H1 (cell line): ENCODE data around the gene TIAM2. TPM values are rescaled to one million over a fixed set of nuclear protein-coding genes. Genes with fewer than 3 reads are reported as not detected.

Source experiments
- CTCF ChIA-PET: fragments of 300-600 bp; sonication (Branson Sonifier 250); formaldehyde crosslinking; loops from one replicate; lab custom pipeline; 2021; ENCODE audit not compliant: partially characterized antibody; lab: Charles Lee
- POLR2A ChIA-PET: fragments of 300-600 bp; sonication (Branson Sonifier 250); formaldehyde crosslinking; loops from one replicate; lab custom pipeline; 2021; ENCODE audit warnings: inconsistent platforms; ENCODE audit not compliant: partially characterized antibody; lab: Charles Lee
- DNase-seq, 2 experiments: peaks; one replicate each; pipeline versions ENCODE4 v3.0.0 to v3.0.0-alpha.2; 2010 to 2022; ENCODE audit warnings: low spot score in 2 of 2, low read depth in 1 of 2, mixed read lengths in 1 of 2
- FAIRE-seq: peaks from 2 replicates; lab custom pipeline; 2011; peaks lifted over from hg19 to GRCh38; lab: Jason Lieb, UNC
- H2AFZ ChIP-seq: 2 replicates; pipeline ENCODE4 v1.8.1; 2012; ENCODE audit warnings: low read length, inconsistent platforms
- H2AK5ac ChIP-seq: 2 replicates; pipeline ENCODE4 v1.6.1; 2013; ENCODE audit warnings: low read depth, low read length
- H2BK120ac ChIP-seq: replicated peaks from 2 replicates; pipeline ENCODE3; 2013; ENCODE audit warnings: low read depth, low read length, inconsistent platforms
- H2BK12ac ChIP-seq: 2 replicates; pipeline ENCODE4 v1.6.1; 2013; ENCODE audit warnings: low read depth, low read length
- H2BK15ac ChIP-seq: 2 replicates; pipeline ENCODE4 v1.6.1; 2013; ENCODE audit warnings: low read length
- H2BK20ac ChIP-seq: 2 replicates; pipeline ENCODE4 v1.6.1; 2013; ENCODE audit warnings: low read length
- H2BK5ac ChIP-seq: 2 replicates; pipeline ENCODE4 v1.6.1; 2013; ENCODE audit warnings: low read depth, low read length
- H3K14ac ChIP-seq: 2 replicates; pipeline ENCODE4 v1.6.1; 2013; ENCODE audit warnings: inconsistent platforms; ENCODE audit not compliant: insufficient read length
- H3K18ac ChIP-seq: 2 replicates; pipeline ENCODE4 v1.6.1; 2013; ENCODE audit warnings: low read length; ENCODE audit errors: extremely low read depth
- H3K23ac ChIP-seq: 2 replicates; pipeline ENCODE4 v1.6.1; 2013; ENCODE audit warnings: inconsistent platforms; ENCODE audit not compliant: insufficient read length
- H3K23me2 ChIP-seq: 2 replicates; pipeline ENCODE4 v1.6.1; 2013; ENCODE audit warnings: low read depth, low read length
- H3K27ac ChIP-seq: 2 replicates; pipeline ENCODE4 v1.6.1; 2011; ENCODE audit warnings: low read depth, low read length, inconsistent platforms
- H3K27me3 ChIP-seq, 4 experiments: replicated peaks in 1 of 4; 1 replicate in 1 of 4; 2 replicates in 3 of 4; pipeline versions ENCODE4 v1.6.1 to v1.8.1; 2011 to 2013; ENCODE audit warnings: low read length in 3 of 4, mild to moderate bottlenecking in 3 of 4, inconsistent platforms in 2 of 4, mixed read lengths in 2 of 4, moderate library complexity in 1 of 4; ENCODE audit not compliant: control insufficient read depth in 3 of 4, insufficient read depth in 3 of 4; ENCODE audit errors: extremely low read depth in 1 of 4
- H3K36me3 ChIP-seq, 4 experiments: 2 replicates each; pipeline versions ENCODE4 v1.6.1 to v1.8.1; 2011 to 2013; ENCODE audit warnings: mild to moderate bottlenecking in 4 of 4, low read length in 3 of 4, moderate library complexity in 2 of 4, control low read depth in 1 of 4, inconsistent platforms in 1 of 4; ENCODE audit not compliant: insufficient read depth in 4 of 4, control insufficient read depth in 2 of 4
- H3K4ac ChIP-seq: replicated peaks from 2 replicates; pipeline ENCODE3; 2013; ENCODE audit warnings: low read length, low read depth, mixed read lengths, inconsistent platforms; ENCODE audit not compliant: insufficient read length
- H3K4me1 ChIP-seq, 4 experiments: replicated peaks in 1 of 4; 1 replicate in 1 of 4; 2 replicates in 3 of 4; pipeline versions ENCODE4 v1.6.1 to v1.8.1; 2011 to 2013; ENCODE audit warnings: low read length in 3 of 4, inconsistent platforms in 2 of 4, mixed read lengths in 1 of 4; ENCODE audit not compliant: insufficient read depth in 4 of 4, control insufficient read depth in 3 of 4
- H3K4me2 ChIP-seq, 2 experiments: 2 replicates each; pipeline versions ENCODE4 v1.6.1 to v1.8.1; 2011 to 2013; ENCODE audit warnings: low read depth in 2 of 2, low read length in 2 of 2, control low read depth in 1 of 2, inconsistent platforms in 1 of 2, mild to moderate bottlenecking in 1 of 2; ENCODE audit not compliant: insufficient read depth in 1 of 2
- H3K4me3 ChIP-seq, 4 experiments: fragments of 200-600, 300-600 bp in 1 of 4; sonication (generic), shearing (Covaris generic), sonication (Bioruptor Twin) in 1 of 4; 2 replicates each; pipeline versions ENCODE4 v1.5.1 to v1.8.1; 2011 to 2016; ENCODE audit warnings: low read length in 4 of 4, low read depth in 3 of 4, control low read depth in 2 of 4, inconsistent platforms in 2 of 4, mild to moderate bottlenecking in 2 of 4, mixed read lengths in 1 of 4, moderate library complexity in 1 of 4; ENCODE audit not compliant: insufficient read depth in 2 of 4; ENCODE audit errors: extremely low read depth in 1 of 4
- H3K56ac ChIP-seq: replicated peaks from 2 replicates; pipeline ENCODE3; 2013; ENCODE audit warnings: low read depth, mild to moderate bottlenecking, mixed read lengths, low read length, inconsistent platforms; ENCODE audit not compliant: insufficient read length
- H3K79me1 ChIP-seq: 2 replicates; pipeline ENCODE4 v1.6.1; 2013; ENCODE audit warnings: low read depth, low read length, control low read depth
- H3K79me2 ChIP-seq, 2 experiments: 2 replicates each; pipeline versions ENCODE4 v1.6.1 to v1.8.1; 2012 to 2013; ENCODE audit warnings: low read length in 2 of 2, mild to moderate bottlenecking in 2 of 2, inconsistent platforms in 1 of 2; ENCODE audit not compliant: insufficient read depth in 2 of 2, control insufficient read depth in 1 of 2
- H3K9ac ChIP-seq, 4 experiments: replicated peaks in 1 of 4; 1 replicate in 1 of 4; 2 replicates in 3 of 4; pipeline versions ENCODE4 v1.6.1 to v1.8.1; 2011 to 2013; ENCODE audit warnings: low read depth in 3 of 4, low read length in 3 of 4, control low read depth in 2 of 4, mild to moderate bottlenecking in 2 of 4, moderate library complexity in 2 of 4, inconsistent platforms in 1 of 4; ENCODE audit errors: extremely low read depth in 1 of 4
- H3K9me3 ChIP-seq, 2 experiments: 2 replicates each; pipeline versions ENCODE4 v1.6.1 to v1.8.1; 2012 to 2013; ENCODE audit warnings: mild to moderate bottlenecking in 2 of 2, moderate library complexity in 2 of 2, control low read depth in 1 of 2, inconsistent platforms in 1 of 2, low read depth in 1 of 2, low read length in 1 of 2, mixed read lengths in 1 of 2; ENCODE audit not compliant: insufficient read depth in 2 of 2
- H4K20me1 ChIP-seq, 2 experiments: replicated peaks in 1 of 2; 2 replicates each; pipeline versions ENCODE3 to v1.8.1; 2011 to 2013; ENCODE audit warnings: inconsistent platforms in 2 of 2, low read length in 2 of 2, mild to moderate bottlenecking in 1 of 2; ENCODE audit not compliant: insufficient read depth in 2 of 2, control insufficient read depth in 1 of 2
- H4K5ac ChIP-seq: 2 replicates; pipeline ENCODE4 v1.6.1; 2013; ENCODE audit warnings: low read length, low read depth, mixed read lengths, inconsistent platforms; ENCODE audit not compliant: insufficient read length
- H4K8ac ChIP-seq: 2 replicates; pipeline ENCODE4 v1.8.0; 2013; ENCODE audit warnings: mild to moderate bottlenecking, moderate library complexity, low read length, inconsistent platforms; ENCODE audit not compliant: insufficient read depth; ENCODE audit errors: extremely low read depth
- H4K91ac ChIP-seq: replicated peaks from 2 replicates; pipeline ENCODE3; 2013; ENCODE audit warnings: low read length, mixed read lengths, inconsistent platforms; ENCODE audit not compliant: insufficient read length
- GTF2F1 ChIP-seq: IDR thresholded peaks from 2 replicates; pipeline ENCODE4 v1.6.1; 2012; ENCODE audit warnings: low read depth, low read length, improper control_type of control experiment, borderline replicate concordance
- JUND ChIP-seq: IDR thresholded peaks from 2 replicates; pipeline ENCODE4 v1.6.1; 2011; ENCODE audit warnings: mild to moderate bottlenecking, improper control_type of control experiment, low read length
- WGBS, 2 experiments: shearing (Covaris generic) in 1 of 2; methylation state at CpG; one replicate each; pipeline versions ENCODE4 v1.1.6 to v1.1.7; 2013 to 2015; ENCODE audit warnings: low lambda C conversion rate in 2 of 2, mixed read lengths in 2 of 2, inconsistent platforms in 1 of 2, low coverage in 1 of 2, missing lambda C conversion rate in 1 of 2; ENCODE audit not compliant: insufficient replicate concordance in 2 of 2, insufficient coverage in 1 of 2, insufficient read length in 1 of 2; ENCODE audit errors: extremely low coverage in 1 of 2, missing lambda C conversion rate in 1 of 2; 5-methylcytosine and 5-hydroxymethylcytosine counted together
- polyA plus RNA-seq, 7 experiments: library from polyadenylated mRNA; depleted of rRNA in 3 of 7; stranded (reverse) in 5 of 7; unstranded in 2 of 7; fragments of >200 nt in 5 of 7; fragments of 200-250 nt in 2 of 7; gene quantifications; 1 replicate in 5 of 7; 2 replicates in 1 of 7; 4 replicates in 1 of 7; pipeline versions ENCODE4 v1.2.1 to v1.2.3, GENCODE V29; 2011 to 2013; ENCODE audit warnings: missing spikeins in 2 of 7, mixed read lengths in 2 of 7
- total RNA-seq: library from RNA; stranded (reverse); fragmentation: NEBNext Ultra II Directional; extraction: Animal tissue kit (Norgen Biotek cat#: 25700); gene quantifications from 2 replicates; pipeline ENCODE4 v1.2.1, GENCODE V29; 2021

TIAM2 gene
- total and polyA plus RNA-seq, 2 of the 8 experiments (the other 6 are each of a cell fraction or from before 2014, with no cell fraction given), result 7.4 to 23.9 TPM

DNA sequence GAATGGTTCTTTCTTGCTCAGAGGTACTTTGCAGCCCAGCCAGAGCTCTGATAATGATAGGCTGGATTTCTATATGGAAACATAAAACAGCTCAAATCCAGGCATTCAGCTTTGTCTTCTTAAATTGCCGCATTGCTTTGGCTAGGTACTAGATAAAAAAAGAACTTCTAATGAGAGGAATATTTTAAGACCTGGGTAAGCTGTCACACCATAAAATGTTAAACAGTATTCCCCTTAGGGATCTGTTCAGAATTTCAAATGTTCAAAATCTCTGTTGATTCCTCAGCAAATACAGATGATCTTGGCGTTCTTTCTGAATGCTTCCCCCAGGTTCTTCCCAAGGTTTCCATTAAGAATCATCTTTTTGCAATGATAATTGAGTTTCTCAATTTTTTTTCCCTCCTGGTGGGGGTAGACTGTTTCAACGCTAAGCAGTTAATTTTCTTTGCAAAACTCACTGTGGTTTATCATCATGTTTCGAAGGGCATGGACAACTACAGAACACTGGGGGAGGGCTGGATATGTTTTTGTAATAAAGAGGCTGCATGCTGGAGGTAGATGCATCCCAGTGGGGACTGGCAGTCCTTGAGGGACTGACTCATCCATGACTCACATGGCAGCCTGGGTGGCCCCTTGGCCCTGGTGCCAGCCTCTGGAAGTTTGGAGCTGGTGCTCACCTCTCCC, 31.0 kb downstream of the TIAM2 start:
- H2BK12ac ChIP-seq, result no peak overlapping the region
- no peak overlapping the region for H3K9ac ChIP-seq
- H4K8ac ChIP-seq, result no peak overlapping the region
- H3K27ac ChIP-seq, result no peak overlapping the region
- H3K23ac ChIP-seq, result no peak overlapping the region
- H3K9me3 ChIP-seq, result no peaks in the 10 kb centered on the region
- no peaks in the 10 kb centered on the region for H4K20me1 ChIP-seq
- POLR2A ChIA-PET, result no interaction called here
- TF ChIP-seq GTF2F1, result no peak
- peak; percentile 54; the same call in 1 of the 2 replicates for TF ChIP-seq JUND
- H3K18ac ChIP-seq, result no peak overlapping the region
- H3K4me1 ChIP-seq, result peaks cover 0 to 3% (median under 1%) of the 10 kb centered on the region in 4 experiments; a peak in 2 of 7 replicates
- no peak overlapping the region for H4K91ac ChIP-seq
- no peak overlapping the region for H2AK5ac ChIP-seq
- no peak overlapping the region for H3K4me3 ChIP-seq
- H3K79me2 ChIP-seq, result no peaks in the 10 kb centered on the region
- FAIRE-seq, result no peak
- H2BK120ac ChIP-seq, result no peak overlapping the region
- peak in 1 of 2 experiments; percentile 15 for DNase-seq
- H3K27me3 ChIP-seq, result no peaks in the 10 kb centered on the region
- peak overlapping the region; percentile 35 for H3K4ac ChIP-seq
- CTCF ChIA-PET, result interaction anchor here (0.6 to 1.7 kb wide), 2 partner anchors 16 to 51 kb away, joined by 4 to 5 read pairs; no protein-coding TSS in a partner anchor
- 91% methylated on average over 4 of the region's 4 CpGs; no CpG with 5 or more reads in 1 of the 2 experiments for WGBS, 2 experiments
- H3K23me2 ChIP-seq, result no peaks in the 10 kb centered on the region
- no peak overlapping the region for H3K56ac ChIP-seq
- no peak overlapping the region for H2BK5ac ChIP-seq
- H4K5ac ChIP-seq, result no peak overlapping the region
- H2BK15ac ChIP-seq, result no peak overlapping the region
- H2BK20ac ChIP-seq, result 0 out of 2 replicates have a peak overlapping the region, but pooled peaks have one; percentile 32
- no peak overlapping the region for H2AFZ ChIP-seq
- no peaks in the 10 kb centered on the region for H3K79me1 ChIP-seq
- no peaks in the 10 kb centered on the region for H3K36me3 ChIP-seq
- H3K4me2 ChIP-seq, result no peak overlapping the region
- no peak overlapping the region for H3K14ac ChIP-seq
